HG03439 (cell line): ENCODE data around the gene INPP4A.

Experiments
- ATAC-seq: cut with Tn5 transposase; IDR thresholded peaks from one replicate; pipeline ENCODE4 v1.9.1; 2021; ENCODE audit warnings: mild to moderate bottlenecking, moderate library complexity; ENCODE audit not compliant: unreplicated experiment

Gene INPP4A

DNA sequence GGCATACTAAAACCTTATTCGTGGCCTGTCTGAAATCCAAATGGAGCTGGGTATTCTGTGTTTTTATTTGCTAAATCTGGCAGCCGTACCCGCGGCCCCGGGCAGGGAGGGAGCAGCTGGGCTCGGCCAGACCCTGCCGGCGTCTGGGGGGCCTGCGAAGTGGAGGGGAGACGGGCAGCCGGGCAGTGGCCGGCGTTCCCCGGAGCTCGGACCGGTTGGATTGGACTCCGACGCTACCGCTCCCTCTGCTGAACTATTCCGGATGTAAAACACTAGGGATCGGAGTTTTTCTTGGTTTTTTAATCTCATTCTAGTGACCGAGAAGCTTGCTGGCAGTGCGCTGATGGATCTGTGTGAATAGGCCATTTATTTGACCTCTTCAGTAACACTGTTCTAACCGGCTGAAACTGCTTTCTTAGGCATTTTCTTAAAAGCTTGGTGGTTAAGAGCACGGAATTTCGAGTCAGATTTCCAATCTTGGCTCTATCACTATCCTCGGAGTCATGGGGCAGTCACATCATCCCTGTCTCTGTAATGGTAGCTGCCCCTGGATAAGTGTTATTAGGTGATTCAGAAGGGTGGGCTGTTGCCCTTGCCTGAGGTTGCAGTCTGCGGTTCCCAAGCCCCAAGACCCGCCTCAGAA lies 164.4 kb downstream of the INPP4A start:
- peak; percentile 17 for ATAC-seq

DNA sequence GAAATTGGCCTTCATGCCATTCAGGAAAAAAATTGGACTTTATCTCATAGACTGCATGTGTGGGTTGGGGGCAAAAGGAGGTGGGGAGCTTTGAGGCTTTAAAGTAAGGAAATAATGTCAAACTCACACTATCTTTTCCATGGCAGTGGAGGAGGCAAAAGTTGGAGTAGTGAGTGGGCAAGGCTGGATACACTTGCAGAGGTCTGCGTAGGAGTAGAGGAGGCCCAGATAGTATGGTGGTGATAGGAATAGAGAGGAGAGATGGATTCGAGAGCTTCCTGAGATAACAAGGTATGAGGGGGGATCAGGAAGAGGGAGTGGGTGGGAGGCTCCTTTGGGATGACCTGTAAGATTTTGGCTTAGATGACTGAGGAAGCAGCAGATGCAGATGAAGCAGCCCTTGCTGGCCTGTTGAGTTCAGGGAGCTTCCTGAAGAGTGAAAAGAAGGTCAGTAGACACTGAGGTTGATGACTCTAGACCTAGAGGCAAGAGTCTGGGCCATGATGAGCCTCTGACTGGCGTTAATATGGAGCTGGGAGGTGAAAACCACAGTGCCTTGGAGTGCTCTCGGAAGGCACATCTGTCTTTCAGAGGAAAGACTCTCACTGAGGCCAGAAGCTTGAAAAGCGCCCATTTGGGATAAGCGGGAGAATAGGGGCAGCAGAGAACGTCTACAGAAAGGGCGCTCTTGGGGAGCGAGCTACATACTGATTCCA lies 169.5 kb downstream of the INPP4A start:
- ATAC-seq = no peak

DNA sequence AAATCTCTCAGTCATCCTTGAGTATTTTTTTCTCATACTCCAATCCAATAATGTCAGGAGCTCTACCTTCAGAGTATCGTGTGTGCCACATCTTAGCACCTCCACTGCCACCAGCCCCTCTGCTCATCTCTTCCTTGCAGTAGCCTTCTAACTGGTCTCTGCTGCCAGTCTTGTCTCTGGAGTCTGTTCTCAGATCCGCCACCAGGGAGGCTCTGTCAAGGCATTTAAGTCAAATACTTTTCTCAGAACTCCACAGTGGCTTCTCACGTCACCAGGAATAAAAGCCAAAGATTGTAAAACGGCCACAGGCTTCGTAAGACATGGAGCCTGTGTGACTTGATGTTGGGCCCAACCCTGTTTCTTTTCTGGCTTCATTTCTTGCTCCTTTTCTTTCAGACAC lies 170.8 kb downstream of the INPP4A start:
- ATAC-seq = no peak

DNA sequence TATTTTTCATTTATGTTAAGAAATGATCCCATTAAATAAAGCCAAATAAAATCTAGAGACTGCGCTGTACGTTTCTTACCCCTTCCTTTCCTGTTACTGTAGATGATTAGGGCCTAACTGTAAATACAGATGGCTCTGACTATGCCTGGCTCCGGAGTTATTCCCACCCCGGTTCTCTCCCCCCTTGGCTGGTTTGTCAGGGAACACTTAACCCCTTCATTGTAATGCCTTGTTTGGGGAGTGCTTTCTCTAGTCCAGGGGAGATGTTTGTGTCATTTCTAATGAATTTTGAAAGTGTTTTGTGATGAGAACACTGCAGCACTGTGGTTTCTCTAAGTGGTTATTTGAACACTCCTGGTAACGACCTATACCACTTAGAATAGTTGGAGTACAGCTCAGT lies 172.5 kb downstream of the INPP4A start:
- no peak for ATAC-seq

DNA sequence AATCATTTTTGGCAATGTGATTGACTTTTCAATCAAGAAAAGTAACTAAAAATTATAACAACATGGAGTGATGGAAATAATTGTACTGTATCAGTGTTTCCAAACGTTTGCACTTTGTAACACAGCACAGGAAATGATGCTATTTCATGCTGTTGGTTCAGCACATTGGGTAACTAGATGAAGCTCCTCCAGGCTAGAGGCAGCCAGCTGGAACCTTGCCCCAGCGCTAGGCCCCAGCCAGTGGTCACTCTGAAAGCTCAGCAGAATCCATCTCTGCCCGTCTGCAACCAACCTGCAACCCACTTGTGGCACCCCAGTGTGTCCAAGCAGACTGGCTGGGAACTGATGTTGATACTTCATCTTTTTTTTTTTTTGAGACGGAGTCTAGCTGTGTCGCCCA lies 179.0 kb downstream of the INPP4A start:
- ATAC-seq = no peak

DNA sequence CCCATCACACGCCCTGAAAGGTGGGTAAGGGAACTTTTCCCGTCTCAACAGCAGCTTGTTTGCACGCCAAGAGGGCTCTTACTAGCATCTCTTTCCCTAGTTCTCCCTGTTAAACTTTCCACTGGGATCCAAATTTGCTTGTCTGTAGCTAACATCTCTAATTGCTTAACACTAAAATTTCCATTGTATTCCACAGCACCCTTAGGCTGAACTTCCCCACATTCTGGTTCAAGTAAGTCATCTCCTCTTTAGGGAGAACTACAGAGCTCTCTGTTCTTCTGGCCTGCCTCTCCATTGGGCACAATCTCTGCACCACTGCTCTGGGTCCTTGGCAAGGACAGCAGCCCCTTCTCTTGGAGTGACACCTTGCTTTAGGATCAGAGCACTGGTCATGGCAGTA lies 187.7 kb downstream of the INPP4A start:
- no peak for ATAC-seq

DNA sequence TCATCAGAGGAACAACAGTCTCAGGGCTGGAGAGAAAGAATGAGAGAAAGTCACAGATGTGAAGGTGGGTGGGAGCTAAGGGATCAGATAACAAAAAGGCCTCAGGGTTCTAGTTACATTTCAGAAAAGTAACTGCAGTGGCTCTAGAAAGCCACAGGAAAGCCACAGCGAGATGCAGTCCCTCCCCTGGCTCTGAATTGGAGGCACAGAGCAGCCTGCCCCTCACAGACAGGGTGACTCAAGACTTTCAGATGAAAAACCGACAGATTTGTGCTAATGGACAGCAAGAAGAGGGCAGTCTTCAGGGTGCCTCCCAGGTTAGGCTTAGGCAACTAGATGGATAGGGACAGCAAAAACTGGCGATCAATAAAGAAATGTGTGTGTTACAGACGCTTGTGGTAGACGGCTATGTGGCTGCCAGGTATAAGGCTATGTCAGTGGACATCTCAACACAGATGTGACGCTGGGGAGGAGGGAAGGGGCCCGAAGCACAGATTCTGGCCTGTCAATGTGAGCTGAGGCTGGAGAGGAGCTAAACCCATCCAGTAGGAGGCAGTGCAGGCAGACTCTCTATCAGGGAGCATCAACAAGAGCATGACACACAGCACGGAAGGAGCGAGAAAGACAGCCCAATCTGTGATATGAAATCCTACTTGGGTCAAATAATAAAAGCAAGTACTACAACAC lies 189.9 kb downstream of the INPP4A start:
- no peak for ATAC-seq

DNA sequence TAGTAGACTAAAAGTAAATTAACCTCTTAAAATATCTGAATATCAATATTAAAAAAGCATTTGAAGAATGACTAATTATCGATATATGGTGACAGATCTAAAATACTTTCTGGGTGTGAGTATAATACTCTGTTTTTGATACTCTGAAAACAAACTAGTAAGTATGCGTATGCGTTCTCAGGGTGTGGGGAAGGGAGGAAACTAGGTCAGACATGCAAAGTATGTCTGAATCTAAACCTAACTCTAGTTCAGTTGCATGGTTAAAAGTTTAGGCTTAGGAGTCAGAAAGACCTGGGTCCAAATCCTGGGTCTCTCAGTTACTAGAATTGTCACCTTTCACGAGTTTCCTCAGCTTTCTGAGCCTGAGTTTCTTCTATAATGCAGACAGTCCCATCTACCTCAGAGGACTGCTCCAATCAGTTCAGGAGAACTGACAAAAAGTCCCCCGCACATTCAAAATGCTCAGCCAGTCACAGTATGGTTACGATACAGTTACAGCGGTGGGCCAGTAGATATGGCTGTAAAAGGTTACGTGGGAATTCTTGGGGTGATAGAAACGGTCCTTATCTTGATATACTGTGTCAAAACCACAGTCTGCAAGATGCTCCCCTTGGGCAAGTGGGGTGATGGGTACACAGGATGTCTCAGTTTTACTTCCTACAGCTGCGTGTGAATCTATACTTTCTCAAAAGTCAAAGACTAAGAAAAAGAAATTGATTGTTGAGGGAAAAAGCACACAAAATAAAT lies 192.9 kb downstream of the INPP4A start:
- no peak for ATAC-seq

DNA sequence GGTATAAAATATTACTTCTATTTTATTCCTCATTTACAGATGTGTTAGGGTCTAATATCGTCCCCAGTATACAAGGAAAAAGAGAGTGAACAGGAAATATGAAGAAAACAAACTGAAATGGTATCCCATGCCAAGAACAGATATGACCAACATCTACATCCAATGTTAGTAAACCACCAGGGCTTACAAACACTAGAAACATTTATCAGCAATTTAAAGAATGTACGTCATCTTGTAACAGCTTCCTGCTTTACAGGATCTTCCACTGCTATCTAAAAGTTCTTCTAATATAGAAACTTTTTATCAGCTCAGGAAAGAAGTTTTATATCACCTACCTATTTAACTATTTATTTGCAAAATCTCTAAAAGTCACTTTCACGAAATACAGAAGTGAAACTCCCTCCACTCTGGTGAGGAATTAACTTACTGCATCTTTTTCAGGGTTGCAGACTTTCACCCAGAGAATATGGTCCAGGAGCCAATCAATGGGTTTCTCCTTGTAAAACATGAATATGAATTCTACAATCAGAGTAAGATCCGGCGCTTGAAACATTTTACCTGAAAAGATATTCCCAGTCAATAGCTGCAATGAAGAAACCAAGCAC lies 198.9 kb downstream of the INPP4A start:
- no peak for ATAC-seq
